Neural progenitor cell (in vitro differentiated cells): ENCODE data around the gene MTTP.

Experiments
- EZH2 ChIP-seq: fragments of 200-600 bp; sonication (generic); IDR thresholded peaks from 2 replicates; pipeline ENCODE4 v1.6.1; 2017; ENCODE audit warnings: antibody characterized with exemption, mild to moderate bottlenecking, moderate library complexity
- EZH2phosphoT487 ChIP-seq: fragments of 200-600 bp; sonication (generic); IDR thresholded peaks from 2 replicates; pipeline ENCODE4 v1.6.1; 2017; ENCODE audit warnings: antibody characterized with exemption
- TF ChIP-seq, protein P1 (sequence below): fragments of 200-600 bp; sonication (generic); IDR thresholded peaks from 2 replicates; pipeline ENCODE4 v1.5.1; 2017; ENCODE audit warnings: antibody characterized with exemption, mild to moderate bottlenecking

DNA sequence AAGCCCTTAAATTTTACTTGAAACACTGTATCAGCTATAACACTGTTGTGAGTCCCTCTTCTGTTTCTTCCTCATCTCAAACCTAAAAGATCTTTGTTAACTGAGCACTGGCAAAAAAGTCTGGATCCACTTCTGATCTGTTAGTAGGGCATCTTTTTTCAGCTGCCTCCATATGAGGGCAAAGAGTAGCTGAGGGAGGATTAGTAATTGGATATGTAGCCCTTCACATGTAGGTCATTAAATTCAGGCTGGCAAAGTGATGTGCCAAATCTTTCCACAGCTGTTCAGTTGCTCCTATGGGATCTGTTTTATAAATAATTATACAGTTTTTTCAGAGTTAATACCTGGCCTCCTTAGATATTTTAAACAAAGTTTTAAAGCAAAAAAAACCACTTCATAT lies 9.7 kb upstream of the MTTP start:
- TF ChIP-seq, protein P1, sequence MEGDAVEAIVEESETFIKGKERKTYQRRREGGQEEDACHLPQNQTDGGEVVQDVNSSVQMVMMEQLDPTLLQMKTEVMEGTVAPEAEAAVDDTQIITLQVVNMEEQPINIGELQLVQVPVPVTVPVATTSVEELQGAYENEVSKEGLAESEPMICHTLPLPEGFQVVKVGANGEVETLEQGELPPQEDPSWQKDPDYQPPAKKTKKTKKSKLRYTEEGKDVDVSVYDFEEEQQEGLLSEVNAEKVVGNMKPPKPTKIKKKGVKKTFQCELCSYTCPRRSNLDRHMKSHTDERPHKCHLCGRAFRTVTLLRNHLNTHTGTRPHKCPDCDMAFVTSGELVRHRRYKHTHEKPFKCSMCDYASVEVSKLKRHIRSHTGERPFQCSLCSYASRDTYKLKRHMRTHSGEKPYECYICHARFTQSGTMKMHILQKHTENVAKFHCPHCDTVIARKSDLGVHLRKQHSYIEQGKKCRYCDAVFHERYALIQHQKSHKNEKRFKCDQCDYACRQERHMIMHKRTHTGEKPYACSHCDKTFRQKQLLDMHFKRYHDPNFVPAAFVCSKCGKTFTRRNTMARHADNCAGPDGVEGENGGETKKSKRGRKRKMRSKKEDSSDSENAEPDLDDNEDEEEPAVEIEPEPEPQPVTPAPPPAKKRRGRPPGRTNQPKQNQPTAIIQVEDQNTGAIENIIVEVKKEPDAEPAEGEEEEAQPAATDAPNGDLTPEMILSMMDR, result no peak
- no peak for TF ChIP-seq EZH2
- no peak for TF ChIP-seq EZH2phosphoT487
